NCI-H1105 (cell line): ENCODE measurements around the gene MYH9.
A peak's percentile ranks its signal among the peaks of the same experiment; 100 is the strongest.

ENCODE experiments used
- DNase-seq: peaks from one replicate; lab custom pipeline; 2025; lab: John Stamatoyannopoulos, UW

Gene MYH9

DNA sequence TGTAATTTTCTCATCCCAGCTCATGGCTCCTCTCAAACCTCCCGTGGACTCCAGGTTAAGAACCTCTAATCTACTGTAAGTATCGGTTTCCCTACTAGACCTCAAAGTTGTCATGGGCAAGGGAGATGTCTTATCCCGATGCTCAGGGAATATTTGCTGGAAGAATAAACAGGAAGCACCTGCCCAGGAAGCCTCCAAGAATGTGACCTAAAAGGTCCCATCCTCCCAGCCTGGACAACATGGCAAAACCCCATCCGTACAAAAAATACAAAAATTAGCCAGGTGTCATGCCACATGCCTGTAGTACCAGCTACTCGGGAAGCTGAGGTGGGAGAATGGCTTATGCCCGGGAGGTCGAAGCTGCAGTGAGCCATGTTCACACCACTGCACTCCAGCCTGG, 72.4 kb downstream of the MYH9 start:
- DNase-seq = no peak

DNA sequence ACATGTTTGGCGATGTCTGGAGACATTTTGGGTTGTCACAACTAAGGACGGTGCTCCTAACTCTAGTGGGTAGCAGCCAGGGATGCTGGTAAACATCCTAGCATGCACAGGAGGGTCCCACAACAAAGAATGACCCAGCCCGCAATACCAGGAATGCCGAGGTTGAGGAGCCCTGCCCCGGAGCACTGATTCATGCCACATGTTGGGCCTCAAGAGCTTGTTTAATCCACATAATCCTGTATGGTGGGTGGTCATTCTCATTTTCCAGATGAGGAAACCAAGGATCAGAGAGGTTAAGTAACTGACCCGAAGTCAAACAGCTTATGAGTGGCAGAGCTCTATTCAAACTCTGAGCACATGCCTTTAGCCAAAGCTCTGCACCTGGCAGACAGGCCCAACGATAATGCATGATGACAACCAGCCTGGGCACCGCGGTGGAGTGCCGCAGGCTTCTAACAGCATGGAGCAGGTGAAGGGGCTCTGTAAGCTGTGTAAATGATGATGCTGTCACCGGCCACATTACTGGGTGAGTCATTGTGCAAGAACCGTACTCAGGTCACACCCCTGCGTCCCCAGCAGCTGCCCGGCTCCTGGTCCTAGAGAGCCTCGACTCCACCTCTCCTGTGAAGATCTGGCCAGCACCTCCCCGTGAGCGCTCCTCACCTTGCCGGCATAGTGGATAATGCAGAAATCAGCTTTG, 76.2 kb downstream of the MYH9 start:
- DNase-seq = no peak

DNA sequence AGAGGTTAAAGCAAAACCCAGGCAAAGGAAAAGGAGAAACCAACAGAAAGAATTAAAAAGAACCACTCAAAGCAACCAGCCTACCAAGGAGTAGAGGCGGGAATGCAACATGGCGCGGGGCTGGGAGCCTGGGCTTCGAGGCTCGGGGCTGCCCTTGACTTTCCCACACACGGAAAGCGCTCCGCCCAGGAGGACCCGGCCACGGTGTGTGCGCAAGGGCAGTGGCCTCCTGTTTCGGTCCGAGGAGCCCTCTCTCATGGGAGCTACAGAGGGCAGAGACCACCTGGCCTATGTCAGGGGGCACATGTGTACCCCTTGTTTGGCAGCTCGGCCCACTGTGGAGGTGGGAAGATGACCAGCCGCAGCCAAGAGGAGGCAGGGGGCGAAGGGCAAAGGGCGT, 78.9 kb downstream of the MYH9 start:
- DNase-seq = no peak

DNA sequence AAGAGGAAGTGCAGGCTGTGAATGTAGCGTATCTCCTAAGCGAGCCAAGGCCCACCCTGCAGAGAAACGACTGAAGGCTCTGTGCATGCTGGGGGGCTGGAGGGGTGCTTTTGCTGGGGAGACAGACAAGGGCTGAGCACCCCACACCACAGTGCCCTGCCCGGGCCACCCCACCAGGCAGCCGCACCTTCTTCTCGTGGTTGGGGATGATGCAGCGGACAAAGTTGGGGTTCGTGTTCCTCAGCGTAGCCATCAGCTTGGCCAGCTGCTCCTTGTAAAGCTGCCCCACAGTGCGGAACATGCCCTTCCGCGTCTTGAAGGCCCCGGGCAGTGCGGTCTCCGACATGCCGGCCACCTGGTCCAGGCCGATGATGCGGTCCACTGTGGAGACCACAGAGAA, 81.5 kb downstream of the MYH9 start:
- DNase-seq = no peak

DNA sequence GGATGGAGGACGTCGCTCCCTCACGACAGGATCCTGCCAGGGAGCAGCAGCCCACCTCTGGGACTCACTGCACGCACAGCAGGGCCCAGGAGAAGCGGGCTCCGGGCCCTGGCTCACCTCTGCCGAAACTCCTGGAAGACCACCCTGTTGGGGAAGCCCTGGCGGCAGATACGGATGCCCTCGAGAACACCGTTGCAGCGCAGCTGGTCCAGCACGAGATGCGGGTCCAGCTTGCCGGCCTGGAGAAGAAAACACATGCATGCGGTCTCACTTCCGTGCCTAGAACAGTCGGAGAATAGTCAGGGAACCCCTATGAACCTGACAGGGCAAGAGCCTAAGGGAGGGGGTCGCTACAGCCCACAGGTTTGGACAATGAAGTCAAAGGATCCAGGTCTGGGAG, 82.0 kb downstream of the MYH9 start:
- no peak for DNase-seq

DNA sequence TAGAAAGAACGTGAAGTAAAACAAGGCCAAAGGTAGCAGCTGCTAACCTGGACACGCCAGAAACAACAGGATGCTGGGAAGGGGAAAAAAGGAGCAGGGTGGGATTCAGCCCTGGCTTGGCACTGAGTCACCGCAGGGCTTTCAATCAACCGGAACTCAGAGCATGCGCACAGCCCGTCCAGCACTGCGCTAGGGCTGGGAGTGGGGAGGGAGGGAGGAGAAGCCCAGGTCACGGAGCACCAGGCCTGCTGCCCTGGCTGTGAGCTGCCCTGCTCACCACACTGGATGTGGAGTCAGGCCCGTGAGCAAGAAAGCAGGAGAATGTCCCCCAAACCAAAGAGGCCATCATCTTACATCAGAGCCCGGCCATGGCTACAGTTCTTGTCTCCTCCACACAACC, 83.3 kb downstream of the MYH9 start:
- DNase-seq = no peak

DNA sequence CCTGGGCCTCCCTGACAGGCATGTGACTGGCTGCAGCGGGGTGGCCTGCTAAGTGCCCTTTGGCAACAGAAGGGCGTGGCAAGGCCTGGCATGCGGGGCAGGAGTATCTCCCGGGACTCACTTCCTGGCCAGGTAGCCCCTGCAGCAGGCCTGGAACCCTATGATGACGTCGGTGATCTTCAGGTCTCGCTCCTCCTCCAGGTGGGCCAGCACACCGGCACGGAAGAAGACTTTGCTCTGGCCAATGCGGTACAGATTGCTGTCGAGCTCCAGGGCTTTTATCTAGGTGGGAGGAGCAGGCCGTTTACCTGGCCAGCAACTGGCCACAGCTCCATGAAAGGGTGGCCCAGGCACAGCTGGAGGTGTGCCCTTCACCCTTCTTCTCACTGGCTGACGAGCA, 83.9 kb downstream of the MYH9 start:
- DNase-seq = no peak

DNA sequence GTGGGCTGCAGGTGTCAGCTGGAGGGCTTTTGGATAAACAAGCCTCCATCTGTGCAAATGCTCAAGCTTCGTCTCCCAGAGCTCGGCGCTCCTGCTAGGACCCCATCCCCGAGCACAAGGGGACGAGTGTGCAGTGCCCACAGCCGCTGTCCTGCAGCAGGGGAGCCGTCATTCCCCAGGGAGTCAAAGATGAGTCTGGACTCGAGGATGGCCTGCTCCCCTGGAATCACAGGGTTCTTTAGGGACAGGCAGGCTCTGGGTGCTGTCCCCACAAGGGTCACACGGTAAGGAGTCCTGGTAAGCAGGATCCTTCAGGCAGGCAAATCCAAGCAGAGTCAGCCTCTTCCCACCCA, 84.7 kb downstream of the MYH9 start:
- no peak for DNase-seq

DNA sequence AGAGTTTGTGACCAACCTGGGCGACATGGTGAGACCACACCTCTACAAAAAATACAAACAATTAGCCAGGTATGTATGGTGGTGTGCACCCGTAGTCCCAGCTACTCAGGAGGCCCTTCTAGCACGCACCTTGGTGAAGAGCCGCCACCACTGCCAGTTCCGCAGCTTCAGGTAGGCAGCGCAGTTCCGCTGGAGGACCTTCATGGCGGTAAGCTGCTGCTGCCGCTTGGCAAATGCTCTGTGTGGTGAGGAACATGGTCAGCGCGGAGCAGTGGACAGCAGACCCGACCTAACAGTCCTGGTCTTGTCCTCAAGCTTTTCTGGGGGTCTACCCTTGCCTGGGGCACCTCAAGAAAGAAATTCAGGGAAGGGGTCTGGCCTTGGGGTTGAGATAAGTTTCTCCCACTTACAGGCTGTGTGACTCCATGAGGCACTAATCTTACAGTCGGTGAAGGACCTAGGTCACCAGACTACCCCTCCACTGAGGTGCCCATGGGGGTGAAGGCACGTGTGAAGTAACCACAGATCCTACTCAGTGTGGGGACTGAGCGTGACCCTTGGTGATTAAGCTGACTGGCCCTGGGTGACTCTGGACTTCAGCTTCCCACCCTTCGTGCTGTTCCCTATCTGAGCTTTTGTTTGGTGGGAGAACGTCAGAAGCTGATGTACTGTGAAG, 85.2 kb downstream of the MYH9 start:
- no peak for DNase-seq

DNA sequence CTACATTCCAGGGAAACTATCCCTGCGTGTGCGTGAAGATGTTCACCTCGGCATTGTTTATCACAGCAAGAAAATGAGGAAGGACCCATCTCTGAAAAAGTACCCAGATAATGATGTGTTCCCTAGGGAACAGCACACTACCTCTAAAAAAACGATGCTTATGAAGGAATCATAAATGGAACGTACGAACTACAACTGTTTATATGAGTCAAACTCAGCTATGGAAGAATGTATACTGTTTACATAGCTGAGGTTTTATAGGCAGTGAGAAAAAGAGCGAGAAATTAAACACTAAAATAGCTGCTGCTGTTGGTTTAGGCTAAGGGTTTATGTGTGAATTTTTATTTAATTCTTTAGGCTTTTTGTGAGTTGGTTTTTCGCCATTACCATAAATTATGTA, 85.9 kb downstream of the MYH9 start:
- no peak for DNase-seq

DNA sequence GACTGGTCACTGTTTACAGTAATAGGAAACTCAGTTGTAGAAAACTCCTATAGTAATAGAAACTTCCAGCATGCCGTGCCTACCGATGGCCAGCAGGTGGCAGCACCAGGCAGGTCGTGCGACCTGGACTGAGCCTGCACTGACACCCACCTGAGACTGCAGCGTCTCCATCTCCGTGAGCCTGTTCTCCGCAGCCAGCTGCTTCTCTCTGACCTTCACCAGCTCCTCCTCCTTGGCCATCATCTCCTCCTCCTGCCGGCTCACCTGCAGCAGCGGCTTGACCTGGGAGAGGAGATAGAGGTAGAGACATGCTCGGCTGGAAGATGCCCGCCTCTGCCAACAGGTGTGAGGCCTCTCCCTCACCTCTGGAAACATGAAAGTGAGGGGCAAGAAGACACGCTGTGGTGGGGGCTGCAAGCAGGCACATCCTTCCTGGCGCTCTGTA, 86.4 kb downstream of the MYH9 start:
- DNase-seq = peak; percentile 70

DNA sequence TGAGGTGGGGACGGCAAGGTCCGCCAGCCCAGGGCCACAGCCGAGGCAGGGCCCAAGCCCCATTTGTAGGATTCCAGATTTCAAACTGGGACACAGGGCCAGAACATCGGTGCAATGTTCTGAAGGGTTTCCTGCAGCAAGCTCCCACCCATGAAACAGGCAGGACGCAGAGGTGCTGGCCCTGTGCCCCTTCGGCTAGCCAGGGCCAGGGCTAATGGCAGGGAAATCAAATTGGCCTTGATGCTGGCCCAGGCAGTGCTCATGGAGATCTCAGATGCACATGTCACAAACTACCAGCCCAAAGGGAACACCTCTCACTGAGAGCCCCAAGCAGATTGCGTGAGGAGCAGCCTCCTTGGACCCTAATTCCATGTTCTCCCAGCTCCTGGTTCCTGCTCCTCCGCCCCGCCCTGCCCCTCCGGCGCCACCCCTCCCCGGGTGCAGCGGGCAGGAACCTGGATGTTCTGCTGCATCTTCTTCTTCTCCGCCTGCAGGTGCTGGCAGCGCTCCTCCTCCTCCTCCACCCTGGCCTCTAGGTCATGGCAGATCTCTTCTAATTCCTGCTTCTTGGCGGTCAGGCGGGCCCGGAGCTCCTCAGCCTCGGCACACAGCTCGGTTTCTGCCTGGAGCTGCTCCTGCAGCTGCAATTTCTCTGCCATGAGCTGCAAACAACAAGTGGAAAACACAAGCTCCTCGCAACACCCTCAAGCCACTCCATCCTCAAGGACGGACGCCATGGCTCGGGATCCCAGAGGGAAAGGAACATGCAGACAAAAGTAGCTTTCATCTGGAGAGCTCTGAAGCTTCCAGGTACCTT, 87.2 kb downstream of the MYH9 start:
- no peak for DNase-seq

DNA sequence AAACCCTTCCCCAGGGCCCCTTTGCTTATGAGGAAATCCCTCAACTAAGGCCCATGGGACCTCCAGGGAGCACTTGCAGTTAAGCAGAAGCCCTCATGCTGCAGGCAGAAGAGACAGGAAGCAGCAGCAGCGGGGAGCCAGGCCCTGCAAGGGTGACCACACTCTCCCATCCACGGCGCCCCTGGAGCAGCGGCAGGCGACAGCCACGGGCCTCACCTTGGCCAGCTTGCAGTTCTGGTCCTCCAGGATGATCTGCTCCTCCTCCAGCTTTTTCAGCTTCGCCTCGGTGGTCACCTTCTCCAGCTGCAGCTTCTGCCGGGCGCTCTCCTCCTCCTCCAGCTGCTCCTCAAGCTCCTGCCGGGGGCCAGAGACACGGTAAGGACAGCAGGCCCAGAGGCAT, 87.9 kb downstream of the MYH9 start:
- DNase-seq = no peak

DNA sequence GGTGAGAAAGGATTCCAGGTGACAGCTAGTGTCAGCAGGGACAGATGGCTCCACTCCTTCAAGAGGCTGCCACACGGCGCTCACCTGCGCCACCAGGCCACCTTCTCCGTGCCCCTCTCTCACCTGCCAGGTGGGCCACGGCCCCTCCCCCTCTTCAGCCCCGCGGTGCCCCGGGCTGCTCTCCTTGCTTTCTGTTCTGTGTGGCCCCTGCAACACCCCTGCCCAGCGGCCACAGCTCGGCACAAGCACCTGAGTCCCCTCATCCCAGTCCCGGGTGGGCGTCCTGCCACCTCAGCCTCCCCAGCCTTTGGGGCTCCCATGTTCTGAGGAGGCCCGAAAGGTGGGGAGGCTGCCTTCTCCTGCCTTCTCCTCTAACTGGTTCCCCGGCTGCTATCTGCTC, 88.5 kb downstream of the MYH9 start:
- no peak for DNase-seq

DNA sequence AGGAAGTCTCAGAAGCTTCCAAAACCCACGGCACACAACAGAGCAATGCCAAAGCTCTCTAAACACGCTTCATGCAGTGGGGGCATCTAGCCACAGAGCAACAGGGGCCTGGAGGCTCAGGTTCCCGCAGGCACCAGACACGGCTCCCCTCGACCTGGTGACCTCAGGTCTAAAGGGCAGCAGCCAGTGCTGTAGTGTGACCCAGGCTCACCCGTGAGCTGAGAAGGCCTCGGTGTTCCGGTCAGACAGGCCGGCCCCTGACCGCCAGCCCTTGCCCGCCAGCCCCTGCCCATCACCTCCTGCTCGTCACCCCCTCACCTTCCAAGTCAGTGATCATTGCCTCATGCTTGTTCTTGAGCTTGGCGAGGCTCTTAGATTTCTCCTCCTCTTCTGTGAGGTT, 89.2 kb downstream of the MYH9 start:
- no peak for DNase-seq

DNA sequence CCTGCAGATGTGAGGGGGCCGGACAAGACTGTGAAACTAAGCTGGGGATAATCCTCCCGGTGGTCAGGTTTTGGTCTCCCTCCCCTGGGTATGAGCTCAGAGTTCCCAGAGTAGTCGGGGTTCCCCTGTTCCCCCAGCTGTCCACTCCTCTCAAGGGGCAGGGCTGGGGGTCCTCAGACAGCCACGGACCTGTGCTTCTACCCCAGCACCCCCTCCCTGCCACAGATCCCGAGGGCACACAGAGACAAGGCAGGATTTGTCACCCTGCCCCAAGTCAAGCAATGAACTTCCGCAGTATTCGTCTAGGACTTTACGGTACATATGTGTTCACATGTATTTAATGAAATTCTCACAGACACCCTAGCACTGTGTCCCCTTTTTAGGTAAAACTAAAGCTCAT, 89.6 kb downstream of the MYH9 start:
- no peak for DNase-seq

DNA sequence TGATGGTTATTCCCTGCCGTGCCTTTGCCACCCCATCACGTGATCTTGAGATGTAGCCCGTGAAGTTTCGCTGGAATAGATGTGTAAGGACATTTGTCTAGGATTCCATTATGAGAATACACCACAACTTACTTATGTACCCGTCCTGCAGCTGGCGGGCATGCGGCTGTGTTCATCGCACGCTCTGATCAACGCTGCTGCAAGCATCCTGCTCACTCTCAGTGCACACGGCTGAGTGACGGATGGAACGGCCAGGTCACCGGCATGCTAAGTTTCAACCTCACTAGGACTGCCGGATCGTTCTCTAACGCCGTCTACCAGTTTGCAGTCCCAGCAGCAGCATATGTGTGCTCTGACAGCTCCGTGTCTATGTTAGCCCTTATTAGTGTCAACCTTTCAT, 90.2 kb downstream of the MYH9 start:
- no peak for DNase-seq

DNA sequence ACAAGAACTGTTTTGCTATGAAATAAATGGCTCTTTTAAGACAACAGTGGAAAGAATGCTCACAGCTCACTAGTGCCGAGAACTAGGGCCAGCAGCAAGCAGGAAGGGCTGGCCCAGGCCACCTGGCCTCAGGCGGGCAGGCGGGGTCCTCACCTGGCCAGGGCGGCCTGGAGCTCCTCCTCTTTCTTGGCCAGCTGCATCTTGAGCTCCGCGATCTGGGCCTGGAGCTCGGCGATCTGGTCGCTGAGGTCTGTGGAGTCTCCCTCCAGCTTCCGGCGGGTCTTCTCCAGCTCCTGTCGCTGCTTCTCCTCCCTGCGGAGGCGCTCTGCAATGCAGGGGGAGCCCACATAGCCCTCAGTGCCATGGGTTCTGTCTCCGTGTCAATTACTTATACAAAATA, 91.1 kb downstream of the MYH9 start:
- no peak for DNase-seq

DNA sequence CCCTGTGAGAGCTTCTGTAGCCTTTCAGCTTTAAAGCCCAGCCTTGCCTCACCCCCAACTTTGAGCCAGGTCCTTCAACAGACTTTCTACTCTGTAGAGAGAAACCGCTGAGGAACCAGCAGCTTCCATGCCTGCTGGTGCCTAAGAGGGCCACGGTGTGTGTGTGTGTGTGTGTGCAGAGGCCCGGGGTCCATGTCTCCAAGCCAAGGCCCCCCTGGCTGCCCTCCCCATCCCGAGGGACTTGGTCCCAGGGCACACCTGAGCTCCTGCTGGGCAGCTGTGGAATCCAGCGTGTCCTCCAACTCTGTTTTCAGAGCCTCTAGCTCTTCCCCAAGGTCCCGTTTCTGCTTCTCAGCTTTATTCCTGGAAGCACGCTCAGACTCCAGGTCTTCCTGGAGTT, 92.5 kb downstream of the MYH9 start:
- DNase-seq = no peak

DNA sequence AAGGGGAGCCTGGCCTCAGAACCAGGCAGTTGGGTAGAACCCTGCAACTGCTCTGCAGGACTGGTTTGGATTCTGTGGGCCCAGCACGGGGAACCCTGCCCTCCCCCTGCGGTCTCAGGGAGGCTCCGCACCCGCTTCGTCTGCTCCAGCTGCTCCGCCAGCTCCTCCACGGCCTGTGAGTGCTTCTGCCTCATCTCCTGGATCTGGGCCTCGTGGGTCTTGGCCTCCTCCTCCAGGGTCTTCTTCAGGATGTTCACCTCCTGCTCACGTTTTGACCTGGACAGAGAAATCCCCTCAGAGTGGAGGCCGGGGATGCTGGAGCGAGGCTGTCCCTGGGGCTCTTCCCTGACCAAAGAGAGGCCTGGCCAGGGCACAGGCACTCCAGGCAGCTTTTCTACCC, 93.0 kb downstream of the MYH9 start:
- no peak for DNase-seq

DNA sequence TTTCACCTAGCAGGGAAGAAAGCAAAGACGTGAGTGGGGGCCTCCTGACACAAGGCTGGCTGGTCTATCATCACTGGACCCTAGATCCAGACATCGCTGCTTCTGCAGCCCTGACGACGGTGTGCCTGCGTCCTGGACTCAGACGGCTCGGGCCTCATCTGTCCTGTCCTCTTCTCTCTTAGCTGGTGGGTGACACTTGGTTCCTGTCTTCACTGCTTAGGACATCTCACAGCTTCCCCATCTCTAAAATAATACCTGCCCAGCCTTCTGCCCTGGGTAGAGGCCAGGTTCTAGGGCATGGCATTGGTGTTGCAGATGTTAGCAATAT, 93.5 kb downstream of the MYH9 start:
- no peak for DNase-seq

DNA sequence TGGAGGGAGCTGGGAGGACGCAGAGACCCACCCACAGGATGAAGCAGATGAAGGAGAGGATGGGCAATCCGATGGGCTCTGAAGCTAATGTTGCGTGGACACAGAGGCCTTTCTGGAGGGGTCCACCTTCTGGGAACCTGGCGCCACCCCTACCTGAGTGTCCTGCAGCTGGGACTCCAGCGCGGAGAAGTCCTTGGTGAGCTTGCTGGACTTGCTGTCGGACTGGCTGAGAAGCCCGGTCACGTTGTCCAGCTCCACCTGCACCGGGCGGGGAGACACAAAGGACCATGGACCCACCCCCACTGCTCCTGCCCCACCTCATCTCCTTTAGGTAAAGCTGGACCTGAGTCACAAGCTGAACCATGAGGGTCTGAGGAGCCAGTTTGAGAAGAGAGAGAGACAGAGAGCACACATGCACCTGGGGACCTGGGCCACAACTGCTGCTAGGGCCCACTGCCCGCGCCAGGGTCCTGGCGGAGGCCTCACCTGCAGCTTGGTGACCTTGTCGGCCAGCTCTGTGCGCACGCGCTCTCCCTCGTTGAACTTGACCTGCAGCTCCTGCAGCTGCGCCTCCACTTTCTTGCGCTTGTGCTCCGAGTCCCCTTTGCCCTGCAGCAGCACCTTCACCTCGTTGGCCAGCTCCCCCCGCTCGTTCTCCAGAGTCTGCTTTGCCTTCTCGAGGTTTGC, 94.0 kb downstream of the MYH9 start:
- no peak for DNase-seq
